Smooth muscle cell (in vitro differentiated cells): ENCODE measurements around the gene RPAP2. TPM values are rescaled to one million over a fixed set of nuclear protein-coding genes. Genes with fewer than 3 reads are reported as not detected.
"Not testable (repeated sequence)": the region's sequence is repeated elsewhere in the genome, so short reads cannot be mapped to it uniquely, and the experiment has no call there.

ENCODE experiments used
- DNase-seq: peaks from one replicate; lab custom pipeline; 2025; ENCODE audit not compliant: unreplicated experiment; lab: John Stamatoyannopoulos, UW
- H2AFZ ChIP-seq: fragments of 200-600 bp; sonication (generic); 2 replicates; pipeline ENCODE4 v1.6.0; 2016; ENCODE audit warnings: antibody characterized with exemption, low read depth, mild to moderate bottlenecking
- H3F3A ChIP-seq: fragments of 200-600 bp; sonication (generic); 2 replicates; pipeline ENCODE4 v1.6.0; 2017; ENCODE audit warnings: antibody characterized with exemption, low read depth
- H3K27ac ChIP-seq: fragments of 200-600 bp; sonication (generic); 2 replicates; pipeline ENCODE4 v1.5.1; 2016; ENCODE audit warnings: low read depth, mild to moderate bottlenecking
- H3K27me3 ChIP-seq: fragments of 200-600 bp; sonication (generic); 2 replicates; pipeline ENCODE4 v1.6.1; 2016; ENCODE audit warnings: low read depth, mild to moderate bottlenecking
- H3K36me3 ChIP-seq: fragments of 200-600 bp; sonication (generic); 2 replicates; pipeline ENCODE4 v1.5.1; 2016; ENCODE audit warnings: low read depth
- H3K4me1 ChIP-seq: fragments of 200-600 bp; sonication (generic); 2 replicates; pipeline ENCODE4 v1.5.1; 2016; ENCODE audit warnings: low read depth
- H3K4me2 ChIP-seq: fragments of 200-600 bp; sonication (generic); 2 replicates; pipeline ENCODE4 v1.6.0; 2016; ENCODE audit warnings: mild to moderate bottlenecking
- H3K4me3 ChIP-seq: fragments of 200-600 bp; sonication (generic); 2 replicates; pipeline ENCODE4 v1.5.1; 2016; ENCODE audit warnings: mild to moderate bottlenecking
- H3K79me2 ChIP-seq: fragments of 200-600 bp; sonication (generic); 2 replicates; pipeline ENCODE4 v1.6.0; 2016; ENCODE audit warnings: low read depth, mild to moderate bottlenecking
- H3K9ac ChIP-seq: fragments of 200-600 bp; sonication (generic); 2 replicates; pipeline ENCODE4 v1.6.0; 2016; ENCODE audit warnings: low read depth
- H3K9me3 ChIP-seq: fragments of 200-600 bp; sonication (generic); replicated peaks from 2 replicates; pipeline ENCODE4 v1.5.1; 2016; ENCODE audit warnings: low read depth
- H4K20me1 ChIP-seq: fragments of 200-600 bp; sonication (generic); 2 replicates; pipeline ENCODE4 v1.6.0; 2016; ENCODE audit warnings: low read depth
- CTCF ChIP-seq: fragments of 200-600 bp; sonication (generic); IDR thresholded peaks from 2 replicates; pipeline ENCODE4 v1.5.1; 2017; ENCODE audit warnings: borderline replicate concordance, mild to moderate bottlenecking, antibody characterized with exemption; ENCODE audit not compliant: insufficient read depth, poor library complexity, severe bottlenecking
- WGBS: methylation state at CpG from one replicate; pipeline ENCODE4 v1.1.7; 2016; ENCODE audit warnings: low lambda C conversion rate; 5-methylcytosine and 5-hydroxymethylcytosine counted together
- polyA plus RNA-seq: library from polyadenylated mRNA; unstranded; fragments of >200 nt; fragmentation: Nextera tagmentation; extraction: Ambion mirVana; gene quantifications from 2 replicates; pipeline ENCODE4 v1.2.1, GENCODE V29; 2016
- total RNA-seq: library from RNA; depleted of rRNA; stranded (reverse); fragments of >200 nt; gene quantifications from 2 replicates; pipeline ENCODE4 v1.2.3, GENCODE V29; 2014

RPAP2 gene
- total and polyA plus RNA-seq, 2 experiments from 2014 or later = 18.8 to 34.2 TPM

- no peaks in the 10 kb centered on the region for H3K9me3 ChIP-seq
- no peak overlapping the region for H3K9ac ChIP-seq
- H3K27ac ChIP-seq = no peak overlapping the region
- no peaks in the 10 kb centered on the region for H3K4me1 ChIP-seq
- no peak overlapping the region for H3K4me3 ChIP-seq
- no peaks in the 10 kb centered on the region for H4K20me1 ChIP-seq
- no peak for TF ChIP-seq CTCF
- WGBS = 61% methylated on average over 2 of the region's 2 CpGs
- H3K4me2 ChIP-seq = no peak overlapping the region
- H2AFZ ChIP-seq = no peak overlapping the region
- H3K27me3 ChIP-seq = no peaks in the 10 kb centered on the region
- no peaks in the 10 kb centered on the region for H3K36me3 ChIP-seq
- H3F3A ChIP-seq = no peaks in the 10 kb centered on the region
- DNase-seq = no peak
- no peaks in the 10 kb centered on the region for H3K79me2 ChIP-seq
Observed at GRCh38 chr1:92425617-92426016, 126.8 kb downstream of the RPAP2 start.

GRCh38 chr1:92430030-92430429 is 131.2 kb downstream of the RPAP2 start:
- H3K4me3 ChIP-seq = no peak overlapping the region
- no peaks in the 10 kb centered on the region for H3F3A ChIP-seq
- no peak for DNase-seq
- no peaks in the 10 kb centered on the region for H3K9me3 ChIP-seq
- H3K4me1 ChIP-seq = no peaks in the 10 kb centered on the region
- no peak overlapping the region for H3K4me2 ChIP-seq
- no peaks in the 10 kb centered on the region for H3K79me2 ChIP-seq
- WGBS = 90% methylated on average over 1 of the region's 1 CpG
- TF ChIP-seq CTCF = no peak
- no peak overlapping the region for H3K27ac ChIP-seq
- H3K36me3 ChIP-seq = no peaks in the 10 kb centered on the region
- no peaks in the 10 kb centered on the region for H4K20me1 ChIP-seq
- no peak overlapping the region for H2AFZ ChIP-seq
- no peaks in the 10 kb centered on the region for H3K27me3 ChIP-seq
- H3K9ac ChIP-seq = no peak overlapping the region

DNA sequence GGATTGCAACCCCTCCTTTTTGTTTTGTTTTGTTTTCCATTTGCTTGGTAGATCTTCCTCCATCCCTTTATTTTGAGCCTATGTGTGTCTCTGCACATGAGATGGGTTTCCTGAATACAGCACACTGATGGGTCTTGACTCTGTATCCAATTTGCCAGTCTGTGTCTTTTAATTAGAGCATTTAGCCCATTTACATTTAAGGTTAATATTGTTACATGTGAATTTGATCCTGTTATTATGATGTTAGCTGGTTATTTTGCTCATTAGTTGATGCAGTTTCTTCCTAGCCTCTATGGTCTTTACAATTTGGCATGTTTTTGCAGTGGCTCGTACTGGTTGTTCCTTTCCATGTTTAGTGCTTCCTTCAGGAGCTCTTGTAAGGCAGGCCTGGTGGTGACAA is 135.7 kb downstream of the RPAP2 start:
- 44% methylated on average over 1 of the region's 1 CpG for WGBS
- H3K36me3 ChIP-seq = not testable (repeated sequence)

DNA sequence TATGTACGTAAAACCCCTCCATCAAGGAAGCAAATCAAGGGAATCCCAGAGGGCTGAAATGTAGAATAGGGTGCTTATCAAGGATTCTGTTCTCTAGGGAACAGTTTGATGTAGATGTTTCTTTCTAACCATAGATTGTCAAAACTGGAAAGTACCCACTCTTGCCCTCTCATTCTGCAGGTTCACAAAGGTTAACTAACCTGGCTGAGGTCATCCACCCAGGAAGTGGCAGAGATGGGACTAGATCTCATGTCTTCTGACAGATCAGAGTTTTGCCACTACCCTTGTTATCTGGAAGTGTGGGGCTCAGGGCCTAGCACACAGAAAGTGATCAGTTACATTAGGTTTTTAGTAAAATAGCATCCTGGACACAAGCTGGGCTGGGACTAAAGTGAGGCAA is 140.4 kb downstream of the RPAP2 start:
- Histone ChIP-seq H3K36me3 (no peaks in the 10 kb centered on the region), H3K4me1 (peaks cover 2% of the 10 kb centered on the region), H3K79me2 (no peaks in the 10 kb centered on the region), H4K20me1 (no peaks in the 10 kb centered on the region), H3K9ac (no peak overlapping the region), H3K27me3 (no peaks in the 10 kb centered on the region), H2AFZ (no peak overlapping the region), H3K9me3 (no peaks in the 10 kb centered on the region), H3F3A (no peaks in the 10 kb centered on the region), H3K4me2 (no peak overlapping the region), H3K4me3 (no peak overlapping the region), H3K27ac (no peak overlapping the region)
- WGBS = 93% methylated on average over 1 of the region's 1 CpG
- TF ChIP-seq CTCF = no peak
- no peak for DNase-seq

More for the DNA sequence above, 135.7 kb downstream of the RPAP2 start:
- not testable (repeated sequence) for H3K79me2 ChIP-seq, H3F3A ChIP-seq, H3K27ac ChIP-seq, H3K4me3 ChIP-seq, H3K4me1 ChIP-seq, H3K9ac ChIP-seq, H3K4me2 ChIP-seq, H3K27me3 ChIP-seq, H2AFZ ChIP-seq, H3K9me3 ChIP-seq, DNase-seq, H4K20me1 ChIP-seq
